GM18867 (cell line): Measurements from ENCODE around the gene CNNM3.
"Not testable (repeated sequence)": the region's sequence is repeated elsewhere in the genome, so short reads cannot be mapped to it uniquely, and the experiment has no call there.

ENCODE experiments used
- ATAC-seq: cut with Tn5 transposase; IDR thresholded peaks from one replicate; pipeline ENCODE4 v1.9.1; 2021; ENCODE audit warnings: mild to moderate bottlenecking, moderate library complexity; ENCODE audit not compliant: unreplicated experiment

The CNNM3 gene

GRCh38 chr2:96816127-96816835 lies at the start of gene CNNM3:
CNNM3 (plus strand) TSS chr2:96816268; CDS start chr2:96816278, 10 bp downstream.
- ATAC-seq: peak; percentile 85

GRCh38 chr2:96767135-96767871 lies 48.8 kb upstream of the CNNM3 start:
- no peak for ATAC-seq

- ATAC-seq: peak; percentile 49
Measured at GRCh38 chr2:96768083-96768561, 47.9 kb upstream of the CNNM3 start.

DNA sequence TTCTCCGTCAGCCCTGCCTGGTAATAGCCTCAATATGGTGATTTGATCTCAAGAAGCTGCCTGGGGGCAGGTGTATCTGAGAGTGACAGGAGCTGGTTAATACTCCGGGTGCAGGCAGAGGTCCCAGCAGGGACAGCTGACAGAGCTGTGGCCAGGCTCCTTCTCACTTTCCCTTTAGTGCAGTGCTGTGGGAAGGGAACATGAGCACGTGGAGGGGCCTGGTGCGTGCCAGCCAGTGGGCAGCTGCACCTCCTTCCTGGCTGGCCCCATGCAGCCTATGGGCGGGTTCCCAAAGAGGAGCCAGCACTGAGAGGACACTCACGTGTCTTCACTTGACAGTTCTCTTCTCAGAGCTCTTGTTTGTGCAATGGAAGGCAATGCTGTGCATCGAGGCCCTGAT lies 46.3 kb upstream of the CNNM3 start:
- ATAC-seq: no peak

DNA sequence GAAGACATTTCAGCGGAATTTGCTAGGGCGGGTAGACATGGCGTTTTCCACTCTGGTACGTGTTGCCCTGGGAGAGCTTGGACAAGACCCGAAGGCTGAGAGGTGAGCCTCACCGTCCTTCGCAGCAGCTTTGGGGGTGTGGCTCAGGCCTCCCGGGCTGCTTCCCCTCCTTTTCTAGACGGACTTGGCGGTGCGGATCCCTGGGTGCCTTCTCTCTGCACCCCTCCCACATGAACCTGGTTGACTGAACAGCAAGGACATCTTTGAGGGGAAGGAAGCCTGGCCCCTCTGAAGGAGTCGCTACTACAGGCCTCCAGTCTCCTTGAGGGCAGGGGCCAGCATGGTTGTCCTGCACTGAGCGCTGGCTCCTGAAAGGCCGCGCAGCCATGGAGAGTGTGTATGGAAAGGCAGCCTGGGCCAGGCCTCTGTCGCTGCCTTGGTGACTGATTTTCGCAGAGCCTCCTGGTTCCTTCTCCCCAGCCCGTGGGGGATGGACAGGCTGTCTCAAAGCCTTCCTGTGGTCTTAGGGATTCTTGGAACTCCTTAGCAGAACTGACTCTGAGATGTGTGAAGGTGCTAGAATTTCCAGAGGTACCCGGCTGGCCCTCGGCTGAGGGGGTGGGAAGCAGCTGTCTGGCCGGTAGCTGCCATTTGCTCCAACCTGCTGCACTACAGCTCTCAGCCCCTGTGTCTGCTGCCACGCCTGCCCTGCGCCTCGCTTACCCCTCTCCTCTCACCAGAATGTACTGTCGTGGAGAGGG lies 45.4 kb upstream of the CNNM3 start:
- ATAC-seq: no peak

DNA sequence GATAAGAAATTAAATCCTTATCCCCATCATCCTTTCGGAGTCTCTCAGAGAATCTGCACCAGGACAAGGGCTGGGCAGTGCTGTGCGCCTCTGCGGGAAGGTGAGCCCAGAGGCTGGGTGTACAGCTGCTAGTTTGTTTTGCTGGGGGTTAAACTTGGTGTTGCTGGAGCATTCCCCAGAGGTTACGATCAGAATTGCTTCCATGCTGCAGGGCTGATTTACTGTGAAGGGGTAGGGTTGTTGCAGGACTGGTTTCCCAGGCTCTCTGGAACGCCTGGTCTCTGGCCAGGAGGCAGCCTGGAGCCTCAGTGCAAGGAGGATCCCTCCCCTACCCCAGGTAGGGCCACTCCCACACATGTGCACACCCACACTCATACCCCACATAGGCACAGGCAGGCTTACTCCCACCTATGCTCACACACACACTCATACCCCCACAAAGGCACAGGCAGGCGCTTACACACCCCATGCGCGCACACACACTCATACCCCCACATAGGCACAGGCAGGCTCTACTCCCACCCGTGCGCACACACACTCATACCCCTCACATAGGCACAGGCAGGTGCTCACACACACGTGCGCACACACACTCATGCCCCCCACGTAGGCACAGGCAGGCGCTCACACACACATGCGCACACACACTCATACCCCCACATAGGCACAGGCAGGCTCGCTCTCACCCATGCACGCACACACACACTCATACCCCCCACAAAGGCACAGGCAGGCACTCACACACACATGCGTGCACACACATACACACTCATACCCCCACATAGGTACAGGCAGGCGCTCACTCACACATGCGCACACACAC lies 44.1 kb upstream of the CNNM3 start:
- no peak for ATAC-seq

DNA sequence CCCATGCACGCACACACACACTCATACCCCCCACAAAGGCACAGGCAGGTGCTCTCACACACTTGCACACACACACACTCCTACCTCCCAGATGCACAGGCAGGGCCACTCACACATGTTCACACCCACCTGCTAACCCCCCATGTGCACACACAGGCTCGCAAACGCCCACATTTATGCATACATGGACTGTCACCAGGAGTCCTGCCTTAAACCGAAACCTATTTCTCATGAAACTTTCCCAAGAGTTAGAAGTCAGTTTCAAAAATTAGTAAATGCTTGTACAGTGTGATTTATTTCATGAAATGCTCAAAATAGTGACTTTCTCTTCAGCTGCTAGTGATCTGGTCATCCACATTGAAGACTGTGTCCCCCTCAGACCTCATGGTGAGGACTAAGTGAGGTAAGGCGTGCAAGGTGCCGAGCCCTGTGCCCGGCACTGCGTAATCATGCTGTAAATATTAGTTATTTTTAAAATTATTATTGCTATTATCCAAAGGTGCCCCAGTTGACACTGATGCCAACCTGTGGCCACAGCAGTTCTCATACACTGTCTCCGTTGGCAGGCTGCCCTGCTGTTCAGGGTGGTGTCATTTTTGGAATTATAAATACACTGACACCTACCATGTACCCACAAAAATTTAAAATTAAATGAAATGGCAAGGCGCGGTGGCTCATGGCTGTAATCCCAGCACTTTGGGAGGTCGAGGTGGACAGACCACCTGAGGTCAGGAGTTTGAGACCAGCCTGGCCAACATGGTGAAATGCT lies 43.0 kb upstream of the CNNM3 start:
- no peak for ATAC-seq

DNA sequence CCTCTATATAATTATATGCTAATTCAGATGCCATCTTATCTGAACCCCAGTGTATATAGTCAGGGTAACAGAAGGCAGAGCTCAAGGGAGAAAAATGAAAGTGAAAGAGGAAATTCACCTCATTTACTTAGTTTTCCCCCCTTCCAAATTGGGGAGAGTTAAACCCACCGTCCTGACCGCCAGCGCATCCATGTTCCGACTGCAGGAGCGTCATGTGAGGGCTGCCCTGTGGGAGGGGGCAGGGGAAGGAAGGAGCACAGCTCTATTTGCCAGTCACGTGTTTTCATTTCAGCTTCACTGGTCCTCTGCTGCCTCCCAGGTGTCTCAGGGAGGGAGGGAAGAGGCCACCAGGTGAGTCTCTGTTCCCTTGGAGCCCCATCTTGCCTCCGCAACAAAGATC lies 42.1 kb upstream of the CNNM3 start:
- no peak for ATAC-seq

DNA sequence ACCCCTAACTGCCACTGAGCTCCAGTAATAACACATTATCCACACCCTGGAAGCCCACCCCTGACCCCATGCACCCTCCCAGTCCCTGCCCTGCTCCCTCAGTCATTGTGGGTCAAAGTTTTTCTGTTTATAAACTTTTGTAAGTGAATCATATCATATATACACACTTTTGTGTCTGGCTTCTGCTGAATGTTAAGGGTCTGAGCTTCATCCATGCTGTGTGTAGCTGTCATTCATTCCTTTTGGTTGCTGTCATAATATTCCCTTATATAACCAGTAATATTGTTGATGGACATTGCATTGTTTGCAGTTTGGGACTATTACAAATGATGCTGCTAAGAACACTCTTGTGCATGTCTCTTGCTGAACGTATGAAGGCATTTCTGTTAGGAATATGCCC lies 40.9 kb upstream of the CNNM3 start:
- no peak for ATAC-seq

GRCh38 chr2:96783388-96783787 lies 32.7 kb upstream of the CNNM3 start:
- ATAC-seq: no peak

GRCh38 chr2:96787411-96787810 lies 28.7 kb upstream of the CNNM3 start:
- no peak for ATAC-seq

GRCh38 chr2:96788442-96789244 lies 27.4 kb upstream of the CNNM3 start:
- no peak for ATAC-seq

- no peak for ATAC-seq
Measured at GRCh38 chr2:96789245-96789617, 26.8 kb upstream of the CNNM3 start.

- no peak for ATAC-seq
Measured at GRCh38 chr2:96792772-96793749, 23.0 kb upstream of the CNNM3 start.

DNA sequence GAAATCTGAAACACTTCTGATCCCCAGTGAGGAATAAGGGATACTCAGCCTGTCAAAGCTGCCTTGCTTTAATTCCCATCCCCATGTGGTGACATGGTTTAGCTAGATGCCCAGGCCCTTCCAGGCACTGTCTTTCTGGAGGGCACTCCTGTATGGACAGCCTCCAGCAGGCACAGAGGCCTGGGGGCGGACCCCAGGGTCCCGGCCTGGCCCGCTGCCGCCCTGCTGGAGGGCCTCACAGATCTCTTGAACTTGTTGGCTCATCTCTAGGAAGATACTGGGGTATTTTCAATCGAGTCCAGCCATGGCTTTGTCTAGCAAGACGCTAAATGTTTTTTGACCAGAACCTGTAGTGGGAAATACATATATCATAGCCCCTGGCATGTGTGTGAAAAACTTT lies 21.0 kb upstream of the CNNM3 start:
- ATAC-seq: no peak

DNA sequence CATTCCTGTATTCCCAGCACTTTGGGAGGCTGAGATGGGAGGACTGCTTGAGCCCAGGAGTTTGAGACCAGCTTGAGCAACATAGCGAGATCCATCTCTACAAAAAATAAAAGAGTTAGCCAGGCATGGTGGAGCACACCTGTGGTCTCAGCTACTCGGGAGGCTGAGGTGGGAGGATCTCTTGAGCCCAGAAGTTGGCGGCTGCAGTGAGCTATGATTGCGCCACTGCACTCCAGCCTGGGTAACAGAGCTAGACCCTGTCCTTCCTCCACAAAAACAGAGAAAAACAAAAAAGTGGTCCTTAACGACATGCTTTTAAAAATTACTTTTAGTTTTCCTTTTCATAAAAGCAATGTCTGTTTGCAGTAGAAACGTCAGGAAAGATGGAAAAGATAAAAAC lies 19.6 kb upstream of the CNNM3 start:
- ATAC-seq: not testable (repeated sequence)

GRCh38 chr2:96797066-96797625 lies 18.9 kb upstream of the CNNM3 start:
- ATAC-seq: no peak
